ENCODE measurements around the gene NGEF. TPM values are rescaled to one million over a fixed set of nuclear protein-coding genes. Genes with fewer than 3 reads are reported as not detected.

Gene NGEF
- total and polyA plus RNA-seq, 4 donors = 10.6 to 22.6 (median 10.8) TPM

GRCh38 chr2:232842689-232843088, 170.4 kb downstream of the NGEF start:
- Histone ChIP-seq H3K4me1 (ENCODE audit: control insufficient read depth in 4 of 4, insufficient read depth in 4 of 4, low read length in 3 of 4) (peaks cover 0 to 22% (median under 1%) of the 10 kb centered on the region in 4 donors), H3K9me3 (ENCODE audit: control insufficient read depth in 4 of 4, low read length in 3 of 4) (no peaks in the 10 kb centered on the region), H3K4me3 (ENCODE audit: low read depth in 1 of 3, low read length in 3 of 3) (no peak overlapping the region), H3K27ac (ENCODE audit: low read depth in 1 of 2, low read length in 2 of 2) (no peak overlapping the region), H3K27me3 (ENCODE audit: control insufficient read depth in 4 of 4, insufficient read depth in 4 of 4, low read length in 3 of 4) (no peaks in the 10 kb centered on the region), H3K9ac (ENCODE audit: low read depth in 1 of 2, low read length in 2 of 2) (no peak overlapping the region), H3K36me3 (ENCODE audit: control insufficient read depth in 4 of 4, insufficient read depth in 3 of 4, low read depth in 1 of 4, low read length in 3 of 4) (peaks cover 3 to 54% (median 31%) of the 10 kb centered on the region in 4 donors)
- TF ChIP-seq, protein P1, sequence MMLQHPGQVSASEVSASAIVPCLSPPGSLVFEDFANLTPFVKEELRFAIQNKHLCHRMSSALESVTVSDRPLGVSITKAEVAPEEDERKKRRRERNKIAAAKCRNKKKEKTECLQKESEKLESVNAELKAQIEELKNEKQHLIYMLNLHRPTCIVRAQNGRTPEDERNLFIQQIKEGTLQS (IDR thresholded peaks at IDR 0.05) = no peak
- TF ChIP-seq FOXA1 (IDR thresholded peaks at IDR 0.05) (no peak), HNF4A (conservative IDR thresholded peaks at IDR 0.05) (no peak), HNF4G (IDR thresholded peaks at IDR 0.05) (no peak), RAD21 (IDR thresholded peaks at IDR 0.05) (no peak), GABPA (IDR thresholded peaks at IDR 0.05 in 1 of 2, conservative IDR thresholded peaks at IDR 0.05 in 1 of 2) (no peak)
- DNase-seq (ENCODE audit: low spot score) = no peak
- WGBS = 46% methylated on average over 2 of the region's 2 CpGs

DNA sequence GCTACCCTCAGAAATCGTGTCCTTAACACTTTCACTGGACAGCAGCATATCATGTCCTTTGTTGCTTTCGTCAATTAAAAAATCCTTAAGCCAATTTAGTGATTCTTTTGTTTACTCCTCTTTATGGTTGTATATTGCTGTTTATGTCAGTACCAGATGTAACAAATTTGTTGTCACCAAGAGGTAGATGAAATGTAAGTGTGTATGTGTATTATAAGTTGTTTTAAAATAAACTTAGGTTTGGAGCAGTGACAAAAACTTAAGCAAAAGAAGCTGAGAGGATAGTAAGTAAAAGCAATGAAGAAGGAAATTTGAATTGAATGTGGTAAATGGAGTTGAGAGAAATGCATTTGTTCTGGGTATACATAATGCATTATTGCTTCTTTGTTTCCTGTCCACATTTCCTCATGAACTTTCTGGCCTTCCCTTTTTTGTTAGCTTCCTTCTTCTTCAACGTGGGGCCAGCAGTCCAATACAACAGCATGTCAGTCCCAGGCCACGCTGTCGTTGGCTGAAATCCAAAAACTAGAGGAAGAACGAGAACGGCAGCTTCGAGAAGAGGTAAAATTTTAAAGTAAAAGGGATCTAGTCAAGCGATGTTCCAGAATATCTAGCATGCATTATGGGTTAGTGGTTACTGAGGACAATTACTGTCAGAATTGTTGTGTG, 173.5 kb downstream of the NGEF start:
- Histone ChIP-seq H3K4me3 (ENCODE audit: low read depth in 1 of 3, low read length in 3 of 3) (no peak overlapping the region), H3K9ac (ENCODE audit: low read depth in 1 of 2, low read length in 2 of 2) (no peak overlapping the region), H3K9me3 (ENCODE audit: control insufficient read depth in 4 of 4, low read length in 3 of 4) (no peaks in the 10 kb centered on the region), H3K36me3 (ENCODE audit: control insufficient read depth in 4 of 4, insufficient read depth in 3 of 4, low read depth in 1 of 4, low read length in 3 of 4) (peaks cover 8 to 37% (median 30%) of the 10 kb centered on the region in 4 donors), H3K4me1 (ENCODE audit: control insufficient read depth in 4 of 4, insufficient read depth in 4 of 4, low read length in 3 of 4) (peaks cover 0 to 9% (median under 1%) of the 10 kb centered on the region in 4 donors), H3K27me3 (ENCODE audit: control insufficient read depth in 4 of 4, insufficient read depth in 4 of 4, low read length in 3 of 4) (no peaks in the 10 kb centered on the region), H3K27ac (ENCODE audit: low read depth in 1 of 2, low read length in 2 of 2) (peak overlapping the region in 1 of 2 donors; percentile 24)
- TF ChIP-seq, protein P1 (IDR thresholded peaks at IDR 0.05) = no peak
- no peak for TF ChIP-seq ZBTB33 (IDR thresholded peaks at IDR 0.05)
- TF ChIP-seq, protein P2, sequence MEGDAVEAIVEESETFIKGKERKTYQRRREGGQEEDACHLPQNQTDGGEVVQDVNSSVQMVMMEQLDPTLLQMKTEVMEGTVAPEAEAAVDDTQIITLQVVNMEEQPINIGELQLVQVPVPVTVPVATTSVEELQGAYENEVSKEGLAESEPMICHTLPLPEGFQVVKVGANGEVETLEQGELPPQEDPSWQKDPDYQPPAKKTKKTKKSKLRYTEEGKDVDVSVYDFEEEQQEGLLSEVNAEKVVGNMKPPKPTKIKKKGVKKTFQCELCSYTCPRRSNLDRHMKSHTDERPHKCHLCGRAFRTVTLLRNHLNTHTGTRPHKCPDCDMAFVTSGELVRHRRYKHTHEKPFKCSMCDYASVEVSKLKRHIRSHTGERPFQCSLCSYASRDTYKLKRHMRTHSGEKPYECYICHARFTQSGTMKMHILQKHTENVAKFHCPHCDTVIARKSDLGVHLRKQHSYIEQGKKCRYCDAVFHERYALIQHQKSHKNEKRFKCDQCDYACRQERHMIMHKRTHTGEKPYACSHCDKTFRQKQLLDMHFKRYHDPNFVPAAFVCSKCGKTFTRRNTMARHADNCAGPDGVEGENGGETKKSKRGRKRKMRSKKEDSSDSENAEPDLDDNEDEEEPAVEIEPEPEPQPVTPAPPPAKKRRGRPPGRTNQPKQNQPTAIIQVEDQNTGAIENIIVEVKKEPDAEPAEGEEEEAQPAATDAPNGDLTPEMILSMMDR (IDR thresholded peaks at IDR 0.05; ENCODE audit: low read depth, low read length, missing input control) = no peak
- peak in 1 of 2 donors; percentile 9 for TF ChIP-seq EGR1 (IDR thresholded peaks at IDR 0.05; ENCODE audit: low read depth in 2 of 2)
- TF ChIP-seq, protein P3, sequence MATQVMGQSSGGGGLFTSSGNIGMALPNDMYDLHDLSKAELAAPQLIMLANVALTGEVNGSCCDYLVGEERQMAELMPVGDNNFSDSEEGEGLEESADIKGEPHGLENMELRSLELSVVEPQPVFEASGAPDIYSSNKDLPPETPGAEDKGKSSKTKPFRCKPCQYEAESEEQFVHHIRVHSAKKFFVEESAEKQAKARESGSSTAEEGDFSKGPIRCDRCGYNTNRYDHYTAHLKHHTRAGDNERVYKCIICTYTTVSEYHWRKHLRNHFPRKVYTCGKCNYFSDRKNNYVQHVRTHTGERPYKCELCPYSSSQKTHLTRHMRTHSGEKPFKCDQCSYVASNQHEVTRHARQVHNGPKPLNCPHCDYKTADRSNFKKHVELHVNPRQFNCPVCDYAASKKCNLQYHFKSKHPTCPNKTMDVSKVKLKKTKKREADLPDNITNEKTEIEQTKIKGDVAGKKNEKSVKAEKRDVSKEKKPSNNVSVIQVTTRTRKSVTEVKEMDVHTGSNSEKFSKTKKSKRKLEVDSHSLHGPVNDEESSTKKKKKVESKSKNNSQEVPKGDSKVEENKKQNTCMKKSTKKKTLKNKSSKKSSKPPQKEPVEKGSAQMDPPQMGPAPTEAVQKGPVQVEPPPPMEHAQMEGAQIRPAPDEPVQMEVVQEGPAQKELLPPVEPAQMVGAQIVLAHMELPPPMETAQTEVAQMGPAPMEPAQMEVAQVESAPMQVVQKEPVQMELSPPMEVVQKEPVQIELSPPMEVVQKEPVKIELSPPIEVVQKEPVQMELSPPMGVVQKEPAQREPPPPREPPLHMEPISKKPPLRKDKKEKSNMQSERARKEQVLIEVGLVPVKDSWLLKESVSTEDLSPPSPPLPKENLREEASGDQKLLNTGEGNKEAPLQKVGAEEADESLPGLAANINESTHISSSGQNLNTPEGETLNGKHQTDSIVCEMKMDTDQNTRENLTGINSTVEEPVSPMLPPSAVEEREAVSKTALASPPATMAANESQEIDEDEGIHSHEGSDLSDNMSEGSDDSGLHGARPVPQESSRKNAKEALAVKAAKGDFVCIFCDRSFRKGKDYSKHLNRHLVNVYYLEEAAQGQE (IDR thresholded peaks at IDR 0.05) = no peak
- TF ChIP-seq HNF4G (IDR thresholded peaks at IDR 0.05) = no peak
- TF ChIP-seq NR2F2 (IDR thresholded peaks at IDR 0.05) = no peak
- TF ChIP-seq RAD21 (IDR thresholded peaks at IDR 0.05) = peak in 1 of 2 donors; percentile 16
- no peak for TF ChIP-seq HNF4A (conservative IDR thresholded peaks at IDR 0.05)
- no peak for TF ChIP-seq FOXA2 (IDR thresholded peaks at IDR 0.05)
- TF ChIP-seq SP1 (IDR thresholded peaks at IDR 0.05) = no peak
- TF ChIP-seq, protein P4, sequence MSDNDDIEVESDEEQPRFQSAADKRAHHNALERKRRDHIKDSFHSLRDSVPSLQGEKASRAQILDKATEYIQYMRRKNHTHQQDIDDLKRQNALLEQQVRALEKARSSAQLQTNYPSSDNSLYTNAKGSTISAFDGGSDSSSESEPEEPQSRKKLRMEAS (IDR thresholded peaks at IDR 0.05) = peak; percentile 80
- no peak for TF ChIP-seq GABPA (IDR thresholded peaks at IDR 0.05 in 1 of 2, conservative IDR thresholded peaks at IDR 0.05 in 1 of 2)
- no peak for TF ChIP-seq TAF1 (conservative IDR thresholded peaks at IDR 0.05)
- no peak for TF ChIP-seq JUND (IDR thresholded peaks at IDR 0.05)
- no peak for DNase-seq (ENCODE audit: low spot score)
- 56% methylated on average over 9 of the region's 9 CpGs for WGBS
